Measurements from ENCODE around the gene MED29. TPM values are rescaled to one million over a fixed set of nuclear protein-coding genes. Genes with fewer than 3 reads are reported as not detected.

The MED29 gene
- total RNA-seq, 4 donors from 2014 or later = 25.4 to 52.8 (median 41.0) TPM

DNA sequence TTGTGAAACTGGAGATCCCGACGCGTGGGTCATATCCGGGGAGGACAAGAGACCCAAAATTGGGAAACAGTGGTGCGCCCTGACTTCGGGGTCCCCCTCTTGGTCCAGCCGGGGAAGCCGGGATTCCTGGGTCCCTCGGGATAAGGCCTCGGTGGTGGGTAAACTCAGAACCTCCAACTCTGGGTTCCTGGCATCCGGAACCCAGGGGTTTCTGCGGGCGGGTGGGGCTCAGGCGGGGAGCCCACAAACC, 16.2 kb downstream of the MED29 start:
- no peaks in the 10 kb centered on the region for H3K27me3 ChIP-seq
- peaks cover 0 to 20% (median 4%) of the 10 kb centered on the region in 3 donors for H3K36me3 ChIP-seq
- no peaks in the 10 kb centered on the region for H3K9me3 ChIP-seq
- TF ChIP-seq POLR2A (IDR thresholded peaks at IDR 0.05) (no peak), CTCF (IDR thresholded peaks at IDR 0.05) (no peak)
- no peak for DNase-seq
- H3K4me1 ChIP-seq = peaks cover 0 to 42% (median 31%) of the 10 kb centered on the region in 4 donors
- peak overlapping the region; percentile 78 to 96 (median 92) for H3K4me3 ChIP-seq
- H3K27ac ChIP-seq = peak overlapping the region; percentile 98 to 100 (median 100)

DNA sequence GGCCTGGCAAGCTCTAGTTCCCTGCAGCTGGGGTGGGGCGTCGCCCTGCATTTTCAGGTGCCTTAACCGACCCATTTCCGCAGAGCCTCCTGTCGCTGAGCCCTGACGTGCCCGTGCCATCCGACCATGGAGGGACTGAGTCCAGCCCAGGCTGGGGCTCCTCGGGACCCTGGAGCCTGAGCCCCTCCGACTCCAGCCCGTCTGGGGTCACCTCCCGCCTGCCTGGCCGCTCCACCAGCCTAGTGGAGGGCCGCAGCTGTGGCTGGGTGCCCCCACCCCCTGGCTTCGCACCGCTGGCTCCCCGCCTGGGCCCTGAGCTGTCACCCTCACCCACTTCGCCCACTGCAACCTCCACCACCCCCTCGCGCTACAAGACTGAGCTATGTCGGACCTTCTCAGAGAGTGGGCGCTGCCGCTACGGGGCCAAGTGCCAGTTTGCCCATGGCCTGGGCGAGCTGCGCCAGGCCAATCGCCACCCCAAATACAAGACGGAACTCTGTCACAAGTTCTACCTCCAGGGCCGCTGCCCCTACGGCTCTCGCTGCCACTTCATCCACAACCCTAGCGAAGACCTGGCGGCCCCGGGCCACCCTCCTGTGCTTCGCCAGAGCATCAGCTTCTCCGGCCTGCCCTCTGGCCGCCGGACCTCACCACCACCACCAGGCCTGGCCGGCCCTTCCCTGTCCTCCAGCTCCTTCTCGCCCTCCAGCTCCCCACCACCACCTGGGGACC, 16.6 kb downstream of the MED29 start:
- peaks cover 0 to 20% (median 4%) of the 10 kb centered on the region in 3 donors for H3K36me3 ChIP-seq
- peak; percentile 83 to 93 (median 85) for DNase-seq
- H3K4me1 ChIP-seq = peaks cover 0 to 40% (median 30%) of the 10 kb centered on the region in 4 donors
- H3K27me3 ChIP-seq = no peaks in the 10 kb centered on the region
- H3K9me3 ChIP-seq = no peaks in the 10 kb centered on the region
- H3K4me3 ChIP-seq = peak overlapping the region; percentile 78 to 96 (median 92)
- peak overlapping the region; percentile 98 to 100 (median 100) for H3K27ac ChIP-seq
- no peak for TF ChIP-seq CTCF (IDR thresholded peaks at IDR 0.05)
- peak; percentile 47 for TF ChIP-seq POLR2A (IDR thresholded peaks at IDR 0.05)

DNA sequence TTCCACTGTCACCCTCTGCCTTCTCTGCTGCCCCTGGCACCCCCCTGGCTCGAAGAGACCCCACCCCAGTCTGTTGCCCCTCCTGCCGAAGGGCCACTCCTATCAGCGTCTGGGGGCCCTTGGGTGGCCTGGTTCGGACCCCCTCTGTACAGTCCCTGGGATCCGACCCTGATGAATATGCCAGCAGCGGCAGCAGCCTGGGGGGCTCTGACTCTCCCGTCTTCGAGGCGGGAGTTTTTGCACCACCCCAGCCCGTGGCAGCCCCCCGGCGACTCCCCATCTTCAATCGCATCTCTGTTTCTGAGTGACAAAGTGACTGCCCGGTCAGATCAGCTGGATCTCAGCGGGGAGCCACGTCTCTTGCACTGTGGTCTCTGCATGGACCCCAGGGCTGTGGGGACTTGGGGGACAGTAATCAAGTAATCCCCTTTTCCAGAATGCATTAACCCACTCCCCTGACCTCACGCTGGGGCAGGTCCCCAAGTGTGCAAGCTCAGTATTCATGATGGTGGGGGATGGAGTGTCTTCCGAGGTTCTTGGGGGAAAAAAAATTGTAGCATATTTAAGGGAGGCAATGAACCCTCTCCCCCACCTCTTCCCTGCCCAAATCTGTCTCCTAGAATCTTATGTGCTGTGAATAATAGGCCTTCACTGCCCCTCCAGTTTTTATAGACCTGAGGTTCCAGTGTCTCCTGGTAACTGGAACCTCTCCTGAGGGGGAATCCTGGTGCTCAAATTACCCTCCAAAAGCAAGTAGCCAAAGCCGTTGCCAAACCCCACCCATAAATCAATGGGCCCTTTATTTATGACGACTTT, 17.4 kb downstream of the MED29 start:
- no peaks in the 10 kb centered on the region for H3K9me3 ChIP-seq
- peak in 1 of 2 donors; percentile 25 for TF ChIP-seq POLR2A (IDR thresholded peaks at IDR 0.05)
- TF ChIP-seq CTCF (IDR thresholded peaks at IDR 0.05) = no peak
- no peaks in the 10 kb centered on the region for H3K27me3 ChIP-seq
- DNase-seq = no peak
- peaks cover 0 to 39% (median 32%) of the 10 kb centered on the region in 4 donors for H3K4me1 ChIP-seq
- peaks cover 0 to 20% (median 4%) of the 10 kb centered on the region in 3 donors for H3K36me3 ChIP-seq
- H3K4me3 ChIP-seq = peak overlapping the region; percentile 78 to 96 (median 92)
- H3K27ac ChIP-seq = peak overlapping the region; percentile 98 to 100 (median 100)

DNA sequence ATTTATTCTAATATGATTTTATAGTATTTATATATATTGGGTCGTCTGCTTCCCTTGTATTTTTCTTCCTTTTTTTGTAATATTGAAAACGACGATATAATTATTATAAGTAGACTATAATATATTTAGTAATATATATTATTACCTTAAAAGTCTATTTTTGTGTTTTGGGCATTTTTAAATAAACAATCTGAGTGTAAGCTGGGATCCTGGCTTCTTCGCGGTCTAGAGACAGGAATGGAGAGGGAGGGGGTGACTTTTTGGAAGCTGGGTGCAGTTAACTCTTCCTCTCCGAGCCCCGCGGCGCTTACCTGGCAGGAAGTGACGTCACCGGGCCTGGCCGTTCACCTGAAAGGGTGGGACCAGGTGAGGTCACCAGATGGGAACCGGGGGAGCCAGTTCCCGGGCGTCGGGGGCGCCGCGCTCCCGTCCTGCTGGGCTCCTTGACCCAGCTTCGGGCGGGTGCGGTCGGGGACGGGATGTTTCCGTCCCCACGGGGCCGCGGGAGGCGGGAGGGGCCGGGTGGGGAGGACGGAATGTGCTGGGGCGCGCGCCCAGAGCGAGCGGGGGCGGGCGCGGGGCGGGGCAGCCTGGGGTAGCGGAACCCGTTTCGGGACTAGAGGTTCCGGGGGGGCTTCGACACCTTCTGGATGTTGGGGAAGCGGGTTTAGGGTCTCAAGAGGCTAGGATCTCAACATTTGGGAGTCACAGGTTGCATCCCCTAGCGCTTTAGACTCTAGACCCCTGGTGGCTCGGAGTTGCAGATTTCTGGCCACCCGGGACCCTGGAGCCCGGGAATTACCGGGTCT, 18.2 kb downstream of the MED29 start:
- DNase-seq = peak; percentile 89 to 97 (median 97)
- Histone ChIP-seq H3K4me3 (peak overlapping the region; percentile 78 to 96 (median 92)), H3K27me3 (no peaks in the 10 kb centered on the region), H3K4me1 (peaks cover 0 to 43% (median 29%) of the 10 kb centered on the region in 4 donors), H3K27ac (peak overlapping the region; percentile 98 to 100 (median 100)), H3K9me3 (no peaks in the 10 kb centered on the region), H3K36me3 (peaks cover 0 to 20% (median 4%) of the 10 kb centered on the region in 3 donors)
- TF ChIP-seq CTCF (IDR thresholded peaks at IDR 0.05) = peak in 2 of 6 experiments; percentile 9 to 17
- TF ChIP-seq POLR2A (IDR thresholded peaks at IDR 0.05) = peak; percentile 79 to 94

Data from Peyer's patch (tissue), 4 donors.